Tibial nerve (tissue), 4 donors: ENCODE data around the gene DIP2C. TPM values are rescaled to one million over a fixed set of nuclear protein-coding genes. Genes with fewer than 3 reads are reported as not detected.

Experiments used
- DNase-seq, 2 donors: peaks; one replicate each; pipeline ENCODE4 v3.0.0-alpha.2; 2019; ENCODE audit warnings: low spot score in 2 of 2
- H3K27ac ChIP-seq, 4 donors: fragments of 200-600 bp; sonication (generic) in 3 of 4; one replicate each; pipeline ENCODE4 v1.5.1; 2017 to 2019; ENCODE audit warnings: mild to moderate bottlenecking in 1 of 4
- H3K27me3 ChIP-seq, 2 donors: fragments of 200-600 bp; sonication (generic) in 1 of 2; one replicate each; pipeline versions ENCODE4 v1.5.1 to v1.6.0; 2017 to 2019
- H3K36me3 ChIP-seq, 3 donors: fragments of 200-600 bp; sonication (generic); one replicate each; pipeline ENCODE4 v1.5.1; 2018 to 2019
- H3K4me1 ChIP-seq, 4 donors: fragments of 200-600 bp; sonication (generic) in 3 of 4; one replicate each; pipeline ENCODE4 v1.5.1; 2017 to 2019
- H3K4me3 ChIP-seq, 4 donors: fragments of 200-600 bp; sonication (generic) in 3 of 4; one replicate each; pipeline ENCODE4 v1.5.1; 2017 to 2019; ENCODE audit warnings: mild to moderate bottlenecking in 1 of 4, moderate library complexity in 1 of 4
- H3K9me3 ChIP-seq, 4 donors: fragments of 200-600 bp; sonication (generic) in 3 of 4; one replicate each; pipeline ENCODE4 v1.5.1; 2017 to 2019
- CTCF ChIP-seq, 5 experiments: fragments of 200-600 bp in 3 of 5; fragments of 450-650 bp in 2 of 5; sonication (generic) in 3 of 5; IDR thresholded peaks; one replicate each; pipeline ENCODE4 v1.5.1; 2016 to 2019; ENCODE audit warnings: antibody characterized with exemption in 5 of 5, mild to moderate bottlenecking in 3 of 5, moderate library complexity in 2 of 5
- EP300 ChIP-seq, 2 donors: sonication (generic); formaldehyde crosslinking; IDR thresholded peaks; one replicate each; pipeline ENCODE4 v1.6.1; 2017; ENCODE audit warnings: antibody characterized with exemption in 2 of 2, mild to moderate bottlenecking in 1 of 2
- POLR2A ChIP-seq, 2 donors: fragments of 450-650 bp; IDR thresholded peaks; one replicate each; pipeline ENCODE4 v1.6.1; 2017; ENCODE audit warnings: antibody characterized with exemption in 2 of 2, mild to moderate bottlenecking in 2 of 2, moderate library complexity in 2 of 2
- WGBS, 2 donors: methylation state at CpG; one replicate each; pipeline ENCODE4 v1.1.5; 2018; 5-methylcytosine and 5-hydroxymethylcytosine counted together
- total RNA-seq, 4 donors: library from RNA; depleted of rRNA; stranded (reverse); fragments of >200 nt; gene quantifications; one replicate each; pipeline ENCODE4 v1.1.0, GENCODE V29; 2016

Gene DIP2C
- total RNA-seq, 4 donors from 2014 or later, result 31.4 to 46.5 (median 36.0) TPM

GRCh38 chr10:232061-232460 lies 457.4 kb downstream of the DIP2C start:
- Histone ChIP-seq H3K4me1 (no peaks in the 10 kb centered on the region), H3K4me3 (no peak overlapping the region), H3K36me3 (peaks cover 0 to 4% (median 0%) of the 10 kb centered on the region in 3 donors), H3K9me3 (no peaks in the 10 kb centered on the region), H3K27ac (no peak overlapping the region), H3K27me3 (no peaks in the 10 kb centered on the region)
- 94 to 96% methylated on average over 3 of the region's 3 CpGs for WGBS, 2 donors
- DNase-seq, result no peak
- TF ChIP-seq POLR2A (IDR thresholded peaks at IDR 0.05) (no peak), EP300 (IDR thresholded peaks at IDR 0.05) (no peak), CTCF (IDR thresholded peaks at IDR 0.05) (no peak)

- no peak overlapping the region for H3K4me3 ChIP-seq
- WGBS, 2 donors, result 86 to 87% methylated on average over 9 of the region's 9 CpGs
- H3K9me3 ChIP-seq, result no peaks in the 10 kb centered on the region
- H3K4me1 ChIP-seq, result no peaks in the 10 kb centered on the region
- H3K27ac ChIP-seq, result no peak overlapping the region
- no peaks in the 10 kb centered on the region for H3K27me3 ChIP-seq
- TF ChIP-seq CTCF (IDR thresholded peaks at IDR 0.05) (peak in 2 of 5 experiments; percentile 11 to 21), POLR2A (IDR thresholded peaks at IDR 0.05) (no peak)
- DNase-seq, result no peak
- H3K36me3 ChIP-seq, result no peaks in the 10 kb centered on the region
Measured at GRCh38 chr10:230758-231157, 458.7 kb downstream of the DIP2C start.

- TF ChIP-seq POLR2A (IDR thresholded peaks at IDR 0.05) (no peak), CTCF (IDR thresholded peaks at IDR 0.05) (no peak), EP300 (IDR thresholded peaks at IDR 0.05) (no peak)
- H3K4me1 ChIP-seq, result no peaks in the 10 kb centered on the region
- WGBS, 2 donors, result 81 to 82% methylated on average over 6 of the region's 6 CpGs
- no peak overlapping the region for H3K4me3 ChIP-seq
- DNase-seq, result no peak
- no peaks in the 10 kb centered on the region for H3K27me3 ChIP-seq
- H3K36me3 ChIP-seq, result no peaks in the 10 kb centered on the region
- no peaks in the 10 kb centered on the region for H3K9me3 ChIP-seq
- H3K27ac ChIP-seq, result no peak overlapping the region
Measured at GRCh38 chr10:228366-228765, 461.1 kb downstream of the DIP2C start.

- no peak for TF ChIP-seq POLR2A (IDR thresholded peaks at IDR 0.05)
- no peak for TF ChIP-seq CTCF (IDR thresholded peaks at IDR 0.05)
- TF ChIP-seq EP300 (IDR thresholded peaks at IDR 0.05), result no peak
- Histone ChIP-seq H3K27me3 (no peaks in the 10 kb centered on the region), H3K36me3 (no peaks in the 10 kb centered on the region), H3K4me3 (no peak overlapping the region), H3K4me1 (no peaks in the 10 kb centered on the region), H3K27ac (no peak overlapping the region), H3K9me3 (no peaks in the 10 kb centered on the region)
- no peak for DNase-seq
- WGBS, 2 donors, result 70 to 85% methylated on average over 2 of the region's 2 CpGs
Measured at GRCh38 chr10:227014-227413, 462.5 kb downstream of the DIP2C start.

GRCh38 chr10:226018-226417 lies 463.4 kb downstream of the DIP2C start:
- H3K9me3 ChIP-seq, result no peaks in the 10 kb centered on the region
- no peak overlapping the region for H3K27ac ChIP-seq
- TF ChIP-seq EP300 (IDR thresholded peaks at IDR 0.05), result no peak
- no peak for TF ChIP-seq CTCF (IDR thresholded peaks at IDR 0.05)
- no peaks in the 10 kb centered on the region for H3K36me3 ChIP-seq
- no peak for DNase-seq
- H3K4me3 ChIP-seq, result no peak overlapping the region
- WGBS, 2 donors, result 74 to 90% methylated on average over 2 of the region's 2 CpGs
- no peaks in the 10 kb centered on the region for H3K27me3 ChIP-seq
- no peaks in the 10 kb centered on the region for H3K4me1 ChIP-seq
